Endothelial cell of umbilical vein (primary cell): ENCODE results near the gene ZMPSTE24. TPM values are rescaled to one million over a fixed set of nuclear protein-coding genes. Genes with fewer than 3 reads are reported as not detected.

Experiments used
- BruUV-seq: library from RNA; stranded (reverse); fragments of 400-500 nt; replicated peaks from 2 replicates; lab custom pipeline; 2021; lab: Mats Ljungman, UMichigan
- CTCF ChIA-PET: fragments of 300-600, 350-600 bp; sonication (Branson Sonifier 250); formaldehyde crosslinking; loops from one replicate; lab custom pipeline; 2021; ENCODE audit warnings: antibody characterized with exemption, inconsistent platforms; lab: Charles Lee
- POLR2A ChIA-PET: fragments of 300-600, 350-600 bp; sonication (Branson Sonifier 250); formaldehyde crosslinking; loops from one replicate; lab custom pipeline; 2021; ENCODE audit warnings: antibody characterized with exemption, inconsistent platforms; lab: Charles Lee
- DNase-seq: peaks from one replicate; pipeline ENCODE4 v3.0.0-alpha.2; 2011; ENCODE audit warnings: low read depth, low spot score
- FAIRE-seq: peaks from 2 replicates; lab custom pipeline; 2011; peaks lifted over from hg19 to GRCh38; lab: Jason Lieb, UNC
- H2AFZ ChIP-seq: 2 replicates; pipeline ENCODE4 v1.6.0; 2012; ENCODE audit warnings: low read depth, low read length, control low read depth, inconsistent platforms
- H3K27ac ChIP-seq: 2 replicates; pipeline ENCODE4 v1.5.1; 2011; ENCODE audit warnings: low read depth, mild to moderate bottlenecking, control low read depth, low read length, moderate library complexity; ENCODE audit not compliant: insufficient read depth
- H3K27me3 ChIP-seq, 2 experiments: 2 replicates each; pipeline versions ENCODE4 v1.6.0 to v1.6.1; 2011; ENCODE audit warnings: low read length in 2 of 2, mixed read lengths in 1 of 2; ENCODE audit not compliant: control insufficient read depth in 2 of 2, insufficient read depth in 2 of 2
- H3K36me3 ChIP-seq, 2 experiments: 2 replicates in 1 of 2; 3 replicates in 1 of 2; pipeline ENCODE4 v1.5.1; 2011; ENCODE audit warnings: low read length in 2 of 2, mild to moderate bottlenecking in 1 of 2, moderate library complexity in 1 of 2; ENCODE audit not compliant: control insufficient read depth in 2 of 2, insufficient read depth in 2 of 2; ENCODE audit errors: extremely low read depth in 1 of 2
- H3K4me1 ChIP-seq: 3 replicates; pipeline ENCODE4 v1.5.1; 2011; ENCODE audit warnings: mild to moderate bottlenecking, low read length; ENCODE audit not compliant: control insufficient read depth, insufficient read depth; ENCODE audit errors: extremely low read depth
- H3K4me2 ChIP-seq: 2 replicates; pipeline ENCODE4 v1.6.1; 2011; ENCODE audit warnings: low read length, control low read depth, mixed read lengths; ENCODE audit not compliant: insufficient read depth
- H3K4me3 ChIP-seq, 3 experiments: fragments of 200-600 bp in 1 of 3; sonication (generic), shearing (Covaris generic) in 1 of 3; replicated peaks in 1 of 3; 2 replicates each; pipeline ENCODE4 v1.5.1; 2011 to 2016; ENCODE audit warnings: control low read depth in 3 of 3, low read length in 3 of 3, mild to moderate bottlenecking in 2 of 3, inconsistent platforms in 1 of 3, low read depth in 1 of 3, moderate library complexity in 1 of 3; ENCODE audit not compliant: insufficient read depth in 1 of 3
- H3K79me2 ChIP-seq: 2 replicates; pipeline ENCODE4 v1.6.0; 2012; ENCODE audit warnings: low read length, inconsistent platforms; ENCODE audit not compliant: control insufficient read depth, insufficient read depth
- H3K9ac ChIP-seq: replicated peaks from 2 replicates; pipeline ENCODE3; 2011; ENCODE audit warnings: low read length, control low read depth; ENCODE audit not compliant: insufficient read depth; ENCODE audit errors: extremely low read depth
- H3K9me1 ChIP-seq: replicated peaks from 3 replicates; pipeline ENCODE4 v1.6.0; 2011; ENCODE audit warnings: mild to moderate bottlenecking, low read length; ENCODE audit not compliant: control insufficient read depth, insufficient read depth; ENCODE audit errors: extremely low read depth
- H3K9me3 ChIP-seq: replicated peaks from 2 replicates; pipeline ENCODE4 v1.5.1; 2012; ENCODE audit warnings: low read length, inconsistent platforms; ENCODE audit not compliant: control insufficient read depth, insufficient read depth
- H4K20me1 ChIP-seq: replicated peaks from 2 replicates; pipeline ENCODE3; 2011; ENCODE audit warnings: mild to moderate bottlenecking, low read length; ENCODE audit not compliant: control insufficient read depth, insufficient read depth; ENCODE audit errors: extremely low read depth
- CTCF ChIP-seq, 2 donors: IDR thresholded peaks; 1 replicate in 1 of 2; 2 replicates in 1 of 2; pipeline ENCODE4 v1.5.1; 2011; ENCODE audit warnings: low read length in 2 of 2, mild to moderate bottlenecking in 2 of 2, moderate library complexity in 2 of 2, control low read depth in 1 of 2, inconsistent platforms in 1 of 2, low read depth in 1 of 2; ENCODE audit not compliant: insufficient read depth in 1 of 2; ENCODE audit errors: extremely low read depth in 1 of 2
- EZH2 ChIP-seq: IDR thresholded peaks from 2 replicates; pipeline ENCODE4 v1.6.1; 2012; ENCODE audit warnings: borderline replicate concordance, low read depth, mild to moderate bottlenecking, moderate library complexity, low read length, inconsistent platforms; ENCODE audit not compliant: severe bottlenecking
- FOS ChIP-seq: IDR thresholded peaks from 2 replicates; pipeline ENCODE4 v1.6.1; 2011; ENCODE audit warnings: mild to moderate bottlenecking, low read length, moderate library complexity, borderline replicate concordance; ENCODE audit not compliant: insufficient read depth
- GATA2 ChIP-seq: IDR thresholded peaks from 2 replicates; pipeline ENCODE4 v1.7.0; 2011; ENCODE audit warnings: low read depth, mild to moderate bottlenecking, moderate library complexity, mixed read lengths, low read length; ENCODE audit not compliant: insufficient read length, insufficient read depth
- JUN ChIP-seq: IDR thresholded peaks from 2 replicates; pipeline ENCODE4 v1.6.1; 2011; ENCODE audit warnings: borderline replicate concordance, low read depth; ENCODE audit not compliant: insufficient read length, insufficient read depth
- MAX ChIP-seq: IDR thresholded peaks from 2 replicates; pipeline ENCODE4 v1.6.1; 2011; ENCODE audit not compliant: insufficient read depth, insufficient read length
- MYC ChIP-seq: IDR thresholded peaks from one replicate; pipeline ENCODE4 v1.6.1; 2011; ENCODE audit warnings: mild to moderate bottlenecking, low read depth, low read length
- POLR2A ChIP-seq: IDR thresholded peaks from 2 replicates; pipeline ENCODE4 v1.6.1; 2012; ENCODE audit warnings: low read depth, mild to moderate bottlenecking, control low read depth, low read length
- POLR2AphosphoS5 ChIP-seq: IDR thresholded peaks from 2 replicates; pipeline ENCODE4 v1.6.1; 2012; ENCODE audit warnings: low read depth, mild to moderate bottlenecking, control low read depth, low read length, moderate library complexity; ENCODE audit not compliant: insufficient read depth
- dilution Hi-C: fragments of 300-500 bp; cut with MboI; formaldehyde crosslinking; loops from one replicate; pipeline ENCODE4 v1.15.0; 2019; ENCODE audit warnings: low sequenced_read_pairs; ENCODE audit not compliant: extremely low pct_ligation_motif_present
- intact Hi-C: fragments of 100-400 bp; cut with micrococcal nuclease; formaldehyde crosslinking; loops from one replicate; pipeline ENCODE4 v1.10.0; 2022
- polyA plus RNA-seq, 4 experiments: library from polyadenylated mRNA; depleted of rRNA in 3 of 4; stranded (reverse) in 3 of 4; unstranded in 1 of 4; fragments of >200 nt; gene quantifications; 2 replicates each; pipeline versions ENCODE4 v1.2.1 to v1.2.3, GENCODE V29; 2011 to 2012; ENCODE audit warnings: missing spikeins in 1 of 4
- total RNA-seq: library from RNA; stranded (reverse); gene quantifications from 2 replicates; pipeline ENCODE4 v1.2.3, GENCODE V29; 2021

Gene ZMPSTE24
- total and polyA plus RNA-seq, 2 donors (not counting 3 experiments of a cell fraction or from before 2014, with no cell fraction given), result 16.9 to 44.7 TPM

- no peak for DNase-seq
- H2AFZ ChIP-seq, result no peak overlapping the region
- CTCF ChIA-PET, result interaction anchor here (0.6 to 1.4 kb wide), 2 partner anchors 80 to 1873 kb away, joined by 3 to 8 read pairs; no protein-coding TSS in a partner anchor
- H3K4me2 ChIP-seq, result no peak overlapping the region
- no peaks in the 10 kb centered on the region for H4K20me1 ChIP-seq
- POLR2A ChIA-PET, result no interaction called here
- intact Hi-C loops, result no loop called here
- dilution Hi-C loops, result no loop called here
- no peaks in the 10 kb centered on the region for H3K79me2 ChIP-seq
- no peak overlapping the region for H3K27ac ChIP-seq
- no peaks in the 10 kb centered on the region for H3K9me1 ChIP-seq
- H3K4me1 ChIP-seq, result no peaks in the 10 kb centered on the region
- no peak for TF ChIP-seq GATA2
- no peak for TF ChIP-seq FOS
- no peak for TF ChIP-seq POLR2A
- TF ChIP-seq POLR2AphosphoS5, result no peak
- TF ChIP-seq MYC, result no peak
- TF ChIP-seq JUN, result no peak
- no peak for TF ChIP-seq MAX
- no peak for TF ChIP-seq EZH2
- TF ChIP-seq CTCF (IDR thresholded peaks at IDR 0.05; ENCODE audit: extremely low read depth in 1 of 2, insufficient read depth in 1 of 2, low read depth in 1 of 2, low read length in 2 of 2), result no peak
- H3K27me3 ChIP-seq, result no peaks in the 10 kb centered on the region
- no peak for FAIRE-seq
- H3K4me3 ChIP-seq, result no peak overlapping the region
- no TSS peak for BruUV-seq
- H3K36me3 ChIP-seq, result no peaks in the 10 kb centered on the region
- no peaks in the 10 kb centered on the region for H3K9me3 ChIP-seq
- no peak overlapping the region for H3K9ac ChIP-seq
Measured at GRCh38 chr1:40224040-40224439, 34.0 kb upstream of the ZMPSTE24 start.
